Epithelial cell of prostate (primary cell): ENCODE data around the gene BPI.
"Not testable (repeated sequence)": the region's sequence is repeated elsewhere in the genome, so short reads cannot be mapped to it uniquely, and the experiment has no call there.

Experiments used
- DNase-seq: peaks from one replicate; pipeline ENCODE4 v3.0.0-alpha.2; 2011; ENCODE audit warnings: low read depth, low spot score
- H3K27ac ChIP-seq: fragments of 450-650 bp; 2 replicates; pipeline ENCODE4 v1.5.1; 2017; ENCODE audit warnings: mild to moderate bottlenecking

Gene BPI

DNA sequence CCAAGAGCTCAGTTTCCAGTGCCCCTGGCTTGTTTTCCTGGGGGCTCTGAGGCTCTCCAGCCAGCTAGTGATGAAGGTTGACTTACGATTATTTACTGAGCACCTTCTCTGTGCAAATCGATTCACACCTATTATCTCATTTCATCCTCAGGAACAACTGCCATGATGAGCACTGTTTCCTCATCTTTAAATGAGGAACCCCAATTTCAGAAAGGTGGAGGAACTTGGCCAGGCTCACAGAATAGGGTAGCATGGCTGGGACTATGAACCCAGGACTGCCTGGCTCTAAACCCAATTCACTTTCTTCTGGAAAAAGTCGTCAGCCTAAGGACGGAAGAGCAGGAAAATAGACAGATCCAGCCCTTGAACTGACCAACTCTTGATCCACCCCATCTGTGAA, 3.5 kb upstream of the BPI start:
- no peak for DNase-seq
- no peak overlapping the region for H3K27ac ChIP-seq

- DNase-seq, result no peak
- no peak overlapping the region for H3K27ac ChIP-seq
These were observed 2.6 kb upstream of the BPI start for GRCh38 chr20:38301309-38301708.

- no peak for DNase-seq
These were observed 1.2 kb upstream of the BPI start for GRCh38 chr20:38302786-38303185.

DNA sequence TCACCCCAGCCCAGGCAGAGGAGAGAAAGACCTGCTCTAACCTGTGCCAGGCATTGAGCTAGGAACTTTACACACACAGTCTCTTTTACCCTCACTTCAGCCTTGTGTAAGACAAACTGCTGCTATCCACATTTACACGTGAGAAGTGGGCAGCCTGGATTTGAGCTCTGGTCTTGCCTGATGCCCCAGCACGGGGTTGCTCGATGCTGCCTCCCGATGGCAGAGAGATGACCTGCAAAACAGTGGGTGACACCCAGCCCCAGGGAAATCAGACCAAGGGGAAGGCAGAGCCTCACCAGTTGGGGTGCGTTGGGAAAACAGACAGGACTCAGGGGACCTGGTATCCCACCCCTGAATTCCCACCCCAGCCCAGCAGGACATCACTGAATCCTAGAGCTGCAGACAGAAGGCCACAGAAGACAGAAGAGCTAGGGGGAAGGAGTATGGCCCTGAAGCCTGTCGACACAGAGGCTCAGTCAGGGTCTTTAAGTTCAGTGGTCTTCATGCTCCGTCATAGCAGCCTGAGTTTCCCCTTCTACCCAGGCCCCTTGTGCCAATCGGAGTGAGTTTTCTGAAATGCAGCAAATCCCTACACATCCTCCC, 990 bp downstream of the BPI start:
- no peak overlapping the region for H3K27ac ChIP-seq

More at GRCh38 chr20:38302786-38303185, 1.2 kb upstream of the BPI start:
- no peak overlapping the region for H3K27ac ChIP-seq

DNA sequence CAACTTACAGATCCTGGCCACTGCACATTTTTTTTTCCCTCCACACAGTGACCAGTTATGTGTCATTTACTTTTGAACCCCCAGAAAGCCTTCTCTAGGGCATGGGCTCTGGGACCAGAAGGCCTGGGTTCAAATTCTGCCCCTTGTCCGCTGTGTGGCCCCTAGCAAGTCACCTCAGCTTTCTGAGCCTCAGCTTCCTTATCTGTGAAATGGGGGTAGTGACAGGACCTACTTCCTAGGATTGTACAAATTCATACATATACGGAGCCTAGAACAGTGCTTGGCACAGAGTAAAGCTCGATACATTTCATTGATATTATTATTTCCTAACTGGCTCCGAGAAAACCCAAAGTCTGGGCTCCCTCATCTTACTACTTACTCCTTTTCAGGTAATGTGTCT, 1.6 kb downstream of the BPI start:
- no peak overlapping the region for H3K27ac ChIP-seq
- DNase-seq, result no peak

More for the DNA sequence above, 990 bp downstream of the BPI start:
- DNase-seq, result no peak

DNA sequence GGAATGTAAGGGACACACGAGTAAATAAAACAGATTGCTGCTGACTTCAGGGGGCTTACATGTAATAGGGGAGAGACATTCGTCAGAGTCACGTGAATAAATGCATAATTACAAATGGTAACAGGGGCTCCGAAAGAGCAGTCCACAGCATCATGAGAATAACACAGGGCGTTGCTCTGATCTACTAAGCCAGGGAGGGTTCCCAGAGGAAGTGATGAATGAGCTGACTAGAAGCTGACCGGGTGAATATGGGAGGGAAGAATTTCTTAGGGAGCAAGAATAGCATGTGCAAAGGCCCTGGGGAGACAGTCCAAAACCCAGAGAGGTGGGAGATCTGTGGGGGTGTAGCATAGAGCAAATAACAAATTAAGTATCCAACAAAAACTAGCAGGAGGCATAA, 2.4 kb downstream of the BPI start:
- DNase-seq, result no peak
- H3K27ac ChIP-seq, result no peak overlapping the region

DNA sequence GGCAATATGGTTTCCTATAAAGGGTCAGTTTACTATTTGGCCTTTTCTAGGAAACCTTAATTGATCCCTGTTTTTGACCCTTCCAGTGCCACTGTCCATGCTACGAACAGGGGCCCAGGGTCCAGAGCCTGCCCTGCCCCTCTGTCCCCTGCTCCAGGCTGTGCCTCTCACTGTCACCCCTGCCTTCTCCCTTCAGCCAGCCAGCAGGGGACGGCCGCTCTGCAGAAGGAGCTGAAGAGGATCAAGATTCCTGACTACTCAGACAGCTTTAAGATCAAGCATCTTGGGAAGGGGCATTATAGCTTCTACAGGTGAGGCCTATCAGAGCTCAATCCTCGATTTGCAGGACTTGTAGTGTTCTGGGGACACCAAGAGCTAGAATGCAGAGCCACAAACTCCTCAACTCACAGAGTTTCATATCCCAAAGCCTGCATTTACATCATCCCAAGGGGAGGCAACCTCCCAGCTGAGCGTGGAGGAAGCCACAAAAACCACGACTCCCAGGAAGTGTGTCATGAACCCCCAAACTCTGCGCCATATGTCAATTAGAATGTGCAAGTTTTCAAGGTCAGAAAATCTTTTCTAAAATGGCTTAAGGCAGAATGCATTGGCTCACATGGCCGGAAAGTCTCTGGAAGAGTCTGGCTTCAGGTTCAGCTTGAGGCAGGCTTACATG, 3.6 kb downstream of the BPI start:
- H3K27ac ChIP-seq, result no peak overlapping the region
- DNase-seq, result no peak

GRCh38 chr20:38308047-38308438, 4.1 kb downstream of the BPI start:
- H3K27ac ChIP-seq, result no peak overlapping the region
- no peak for DNase-seq

GRCh38 chr20:38308447-38308846, 4.5 kb downstream of the BPI start:
- DNase-seq, result no peak
- no peak overlapping the region for H3K27ac ChIP-seq

DNA sequence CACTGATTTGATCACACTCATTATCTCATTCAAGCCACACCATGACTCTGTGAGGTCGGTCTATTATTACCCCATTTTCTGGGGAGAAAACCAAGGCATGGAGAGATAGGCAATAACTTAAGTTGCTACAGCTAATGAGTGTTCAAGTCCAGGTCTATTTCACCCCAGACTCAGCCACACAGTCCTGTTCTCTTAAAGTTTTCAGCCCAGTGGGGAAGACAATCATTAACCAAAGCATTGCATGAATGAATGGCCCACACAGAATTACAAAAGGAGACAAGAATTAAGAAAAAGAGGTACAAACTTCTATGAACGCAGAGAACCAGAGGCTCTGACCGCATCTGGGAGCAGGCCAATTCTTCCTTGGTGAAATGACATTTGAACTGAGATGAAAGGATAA, 7.1 kb downstream of the BPI start:
- H3K27ac ChIP-seq, result no peak overlapping the region
- no peak for DNase-seq

- H3K27ac ChIP-seq, result no peak overlapping the region
- DNase-seq, result no peak
These were observed 7.5 kb downstream of the BPI start for GRCh38 chr20:38311491-38311890.

- DNase-seq, result no peak
These were observed 9.7 kb downstream of the BPI start for GRCh38 chr20:38313676-38314075.

DNA sequence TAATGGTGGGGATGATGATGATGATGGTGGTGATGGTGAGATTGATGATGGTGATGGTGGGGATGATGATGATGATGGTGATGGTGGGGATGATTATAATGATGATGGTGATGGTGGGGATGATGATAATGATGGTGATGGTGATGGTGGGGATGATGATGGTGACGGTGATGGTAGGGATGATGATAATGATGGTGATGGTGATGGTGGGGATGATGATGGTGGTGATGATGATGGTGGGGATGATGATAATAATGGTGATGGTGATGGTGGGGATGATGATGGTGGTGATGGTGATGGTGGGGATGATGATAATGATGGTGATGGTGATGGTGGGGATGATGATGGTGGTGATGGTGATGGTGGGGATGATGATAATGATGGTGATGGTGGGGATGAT, 10.4 kb downstream of the BPI start:
- H3K27ac ChIP-seq, DNase-seq: not testable (repeated sequence)

More at GRCh38 chr20:38313676-38314075, 9.7 kb downstream of the BPI start:
- no peak overlapping the region for H3K27ac ChIP-seq

GRCh38 chr20:38315290-38315966, 11.5 kb downstream of the BPI start:
- no peak for DNase-seq
- H3K27ac ChIP-seq, result no peak overlapping the region

DNA sequence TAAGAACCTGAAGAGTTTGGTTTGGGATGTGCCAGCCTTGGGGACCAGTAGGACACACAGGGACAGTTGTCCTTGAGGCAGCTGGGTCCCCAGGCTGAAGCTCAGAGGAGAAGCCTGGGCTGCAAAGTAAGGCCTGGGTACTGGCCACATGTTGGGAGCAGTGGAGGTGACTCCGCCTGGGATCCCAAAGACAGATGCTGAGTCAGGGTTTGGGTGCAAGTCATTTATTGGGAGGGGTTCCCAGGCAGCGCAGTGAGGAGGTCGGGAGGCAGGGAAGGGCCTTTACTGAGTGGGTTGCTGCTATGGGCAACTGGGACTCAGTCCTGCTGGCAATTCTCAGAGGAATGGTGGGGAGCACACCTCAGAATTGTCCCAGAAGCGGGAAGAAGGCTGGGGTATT, 12.4 kb downstream of the BPI start:
- H3K27ac ChIP-seq, result no peak overlapping the region
- DNase-seq, result no peak

DNA sequence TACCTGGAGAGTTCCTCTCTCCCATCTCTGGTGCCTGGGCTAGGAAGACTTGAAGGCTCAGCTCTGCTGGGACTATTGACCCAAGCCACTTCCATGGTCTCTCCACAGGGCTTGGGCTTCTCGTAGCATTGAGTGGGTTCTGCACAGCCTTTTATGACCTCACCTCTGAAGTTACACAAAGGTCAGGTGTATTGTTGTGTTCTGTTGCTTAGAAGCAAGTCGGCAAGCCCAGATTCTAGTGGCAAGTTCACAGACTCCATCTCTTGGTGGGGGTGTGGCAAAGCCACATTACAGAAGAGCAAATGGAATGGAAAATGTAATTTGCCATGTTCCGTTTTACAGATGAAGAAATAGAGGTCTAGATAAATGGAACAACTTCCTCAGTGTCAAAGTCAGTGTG, 13.5 kb downstream of the BPI start:
- no peak overlapping the region for H3K27ac ChIP-seq
- DNase-seq, result no peak

DNA sequence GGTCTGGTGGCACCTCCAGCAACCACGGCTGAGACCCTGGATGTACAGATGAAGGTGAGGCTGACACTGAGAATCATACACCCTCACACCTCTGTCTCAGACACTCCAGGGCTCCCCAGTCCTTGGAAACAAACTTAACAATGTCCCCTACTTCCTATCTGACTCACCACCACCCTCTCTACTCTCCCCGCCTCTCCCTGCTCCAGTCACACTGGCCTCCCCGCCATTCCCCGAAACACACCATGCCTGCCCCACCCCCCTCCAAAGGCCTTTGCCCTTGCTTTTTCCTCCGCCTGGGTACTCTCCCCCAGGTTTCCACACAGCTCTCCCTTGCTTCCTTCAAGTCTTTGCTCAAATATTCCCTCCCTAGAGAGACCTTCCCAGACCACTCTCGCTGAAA, 16.3 kb downstream of the BPI start:
- no peak overlapping the region for H3K27ac ChIP-seq
- no peak for DNase-seq

DNA sequence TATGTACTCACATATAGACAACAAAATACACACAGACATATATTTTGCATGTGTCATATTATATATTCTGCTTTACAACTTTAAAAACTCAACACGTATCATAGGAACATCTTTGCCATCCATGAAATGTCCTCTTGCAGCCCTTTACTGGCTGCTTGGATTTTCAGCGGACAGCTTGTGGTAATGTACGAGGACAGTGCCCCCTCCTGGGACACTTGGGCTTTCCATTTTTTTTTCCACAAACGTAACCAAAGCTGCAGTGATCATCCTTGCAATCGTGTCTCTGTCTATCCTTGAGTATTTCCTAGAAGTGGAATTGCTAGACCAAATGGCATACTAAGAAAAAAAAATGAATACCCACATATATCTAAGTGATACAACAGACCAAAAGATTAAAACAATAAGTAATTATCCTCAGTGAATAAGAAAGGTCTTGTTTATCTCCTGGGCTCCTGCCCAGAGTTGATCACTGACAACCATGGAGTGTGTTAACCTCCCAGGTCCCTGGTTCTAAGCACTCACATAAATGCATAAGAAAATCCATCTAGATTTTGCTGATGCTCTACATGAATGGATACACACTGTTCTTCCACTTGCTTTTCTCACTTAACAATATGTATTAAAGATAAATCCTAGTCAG, 18.1 kb downstream of the BPI start:
- no peak for DNase-seq
- H3K27ac ChIP-seq, result no peak overlapping the region

DNA sequence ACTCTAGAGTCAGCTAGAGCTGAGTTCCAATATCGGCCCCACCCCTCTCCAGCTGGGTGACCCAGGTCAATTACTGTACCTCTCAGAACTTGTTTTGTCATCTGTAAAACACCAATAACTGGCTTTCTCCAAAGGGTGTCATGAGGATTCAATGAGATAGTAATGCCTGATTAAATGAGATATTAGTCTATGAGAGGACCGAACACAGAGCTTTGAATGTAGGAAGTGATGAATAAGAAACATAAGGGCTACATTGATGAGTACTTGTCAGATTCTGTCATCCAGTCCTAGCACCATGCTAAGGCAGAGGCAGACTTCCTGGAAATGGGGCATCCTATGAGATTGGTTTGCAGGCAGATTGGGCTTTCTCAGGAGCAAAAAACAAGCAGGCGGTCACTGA, 20.2 kb downstream of the BPI start:
- no peak overlapping the region for H3K27ac ChIP-seq
- no peak for DNase-seq

- DNase-seq, result no peak
These were observed 21.2 kb downstream of the BPI start for GRCh38 chr20:38325167-38325566.

GRCh38 chr20:38325905-38326304, 21.9 kb downstream of the BPI start:
- H3K27ac ChIP-seq, result no peak overlapping the region
- DNase-seq, result no peak

More at GRCh38 chr20:38325167-38325566, 21.2 kb downstream of the BPI start:
- H3K27ac ChIP-seq, result no peak overlapping the region
